ENCODE results near the gene KRT33B. TPM values are rescaled to one million over a fixed set of nuclear protein-coding genes. Genes with fewer than 3 reads are reported as not detected.
"Not testable (repeated sequence)": the region's sequence is repeated elsewhere in the genome, so short reads cannot be mapped to it uniquely, and the experiment has no call there.

Gene KRT33B
- polyA plus RNA-seq, 3 donors: not detected

DNA sequence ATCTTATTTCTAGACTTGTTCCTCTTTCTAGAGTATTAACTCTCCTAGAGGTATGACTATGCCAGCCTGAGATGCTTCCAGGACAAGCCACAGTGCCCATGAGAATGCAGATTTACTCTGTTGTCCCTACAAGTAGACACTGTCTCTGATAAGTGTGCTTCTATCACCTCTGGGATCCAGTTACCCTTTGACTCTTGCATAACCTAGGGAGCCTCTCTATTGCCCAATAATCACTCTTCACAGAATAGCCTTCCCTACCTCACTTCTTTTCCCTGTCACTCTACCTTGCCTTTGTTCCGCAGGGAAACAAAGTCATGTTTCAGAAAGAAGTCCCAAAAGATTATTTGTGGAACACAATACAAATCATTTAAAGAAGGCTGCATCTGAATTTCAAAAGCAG, 14.1 kb upstream of the KRT33B start:
- no peak overlapping the region for H3K27ac ChIP-seq (ENCODE audit: low read depth in 1 of 2, low read length in 2 of 2)
- H3K9me3 ChIP-seq (replicated peaks in 1 of 2; ENCODE audit: control insufficient read depth in 1 of 2, insufficient read depth in 1 of 2, low read length in 2 of 2): peaks cover 8 to 11% of the 10 kb centered on the region in 2 donors
- no peak for DNase-seq
- intact Hi-C loops (cut with micrococcal nuclease): no loop called here
- no peak overlapping the region for H2AFZ ChIP-seq (ENCODE audit: insufficient read depth, low read depth, low read length, poor library complexity, severe bottlenecking)
- H3K27ac Mint-ChIP-seq: peak overlapping the region in 1 of 7 donors; percentile 32
- H3K4me1 Mint-ChIP-seq: no peaks in the 10 kb centered on the region
- no peaks in the 10 kb centered on the region for H3K79me2 ChIP-seq (ENCODE audit: insufficient read depth, low read length)
- no peaks in the 10 kb centered on the region for H4K20me1 ChIP-seq (ENCODE audit: insufficient read depth, low read length)
- H3K36me3 Mint-ChIP-seq: no peaks in the 10 kb centered on the region
- TF ChIP-seq, protein P1, sequence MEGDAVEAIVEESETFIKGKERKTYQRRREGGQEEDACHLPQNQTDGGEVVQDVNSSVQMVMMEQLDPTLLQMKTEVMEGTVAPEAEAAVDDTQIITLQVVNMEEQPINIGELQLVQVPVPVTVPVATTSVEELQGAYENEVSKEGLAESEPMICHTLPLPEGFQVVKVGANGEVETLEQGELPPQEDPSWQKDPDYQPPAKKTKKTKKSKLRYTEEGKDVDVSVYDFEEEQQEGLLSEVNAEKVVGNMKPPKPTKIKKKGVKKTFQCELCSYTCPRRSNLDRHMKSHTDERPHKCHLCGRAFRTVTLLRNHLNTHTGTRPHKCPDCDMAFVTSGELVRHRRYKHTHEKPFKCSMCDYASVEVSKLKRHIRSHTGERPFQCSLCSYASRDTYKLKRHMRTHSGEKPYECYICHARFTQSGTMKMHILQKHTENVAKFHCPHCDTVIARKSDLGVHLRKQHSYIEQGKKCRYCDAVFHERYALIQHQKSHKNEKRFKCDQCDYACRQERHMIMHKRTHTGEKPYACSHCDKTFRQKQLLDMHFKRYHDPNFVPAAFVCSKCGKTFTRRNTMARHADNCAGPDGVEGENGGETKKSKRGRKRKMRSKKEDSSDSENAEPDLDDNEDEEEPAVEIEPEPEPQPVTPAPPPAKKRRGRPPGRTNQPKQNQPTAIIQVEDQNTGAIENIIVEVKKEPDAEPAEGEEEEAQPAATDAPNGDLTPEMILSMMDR (IDR thresholded peaks at IDR 0.05): no peak
- H3K27me3 Mint-ChIP-seq (ENCODE audit: low read depth in 3 of 3): peaks cover 5 to 17% (median 15%) of the 10 kb centered on the region in 3 donors
- no peaks in the 10 kb centered on the region for H3K36me3 ChIP-seq (replicated peaks in 1 of 2; ENCODE audit: control insufficient read depth in 1 of 2, insufficient read depth in 2 of 2, low read length in 2 of 2)
- H3K9ac ChIP-seq (ENCODE audit: insufficient read depth, low read length, poor library complexity, severe bottlenecking): no peak overlapping the region
- no CpG with 5 or more reads among the region's 1 CpG for WGBS (ENCODE audit: insufficient coverage)
- H3K4me3 Mint-ChIP-seq: no peak overlapping the region
- H3K4me3 ChIP-seq (replicated peaks in 1 of 3; ENCODE audit: low read depth in 2 of 3, low read length in 3 of 3): no peak overlapping the region
- H3K4me1 ChIP-seq (ENCODE audit: control insufficient read depth in 1 of 2, insufficient read depth in 2 of 2, low read length in 2 of 2): no peaks in the 10 kb centered on the region
- H3K9me3 Mint-ChIP-seq: peaks cover 4 to 20% (median 11%) of the 10 kb centered on the region in 7 donors
- peaks cover 0 to 9% of the 10 kb centered on the region in 2 donors for H3K27me3 ChIP-seq (ENCODE audit: control insufficient read depth in 2 of 2, insufficient read depth in 2 of 2, low read length in 2 of 2)
- no peak overlapping the region for H3K4me2 ChIP-seq (replicated peaks; ENCODE audit: extremely low read depth, low read length, poor library complexity, severe bottlenecking)

DNA sequence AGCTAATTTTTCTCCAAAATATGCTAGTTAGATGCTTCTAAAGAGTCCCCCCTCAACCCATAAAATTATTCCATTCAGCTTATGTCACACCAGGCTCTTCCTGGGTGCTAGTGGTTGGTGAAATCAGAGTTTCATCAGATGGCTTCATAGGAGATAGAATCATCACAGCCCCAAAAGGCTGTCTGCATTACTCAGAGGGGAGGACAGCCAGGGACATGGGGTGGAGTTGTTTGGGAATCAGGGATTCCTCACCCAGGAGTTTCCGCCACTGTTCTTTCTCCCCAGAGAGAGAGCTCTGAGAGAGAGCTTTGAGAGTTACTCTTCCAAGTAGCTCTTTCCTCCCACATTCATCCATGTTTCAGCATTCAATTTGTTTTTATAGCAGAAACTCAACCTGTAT, 12.8 kb upstream of the KRT33B start:
- no peak overlapping the region for H3K4me3 ChIP-seq (replicated peaks in 1 of 3; ENCODE audit: low read depth in 2 of 3, low read length in 3 of 3)
- no peak overlapping the region for H3K27ac ChIP-seq (ENCODE audit: low read depth in 1 of 2, low read length in 2 of 2)
- H3K4me1 ChIP-seq (ENCODE audit: control insufficient read depth in 1 of 2, insufficient read depth in 2 of 2, low read length in 2 of 2): no peaks in the 10 kb centered on the region
- H3K4me2 ChIP-seq (replicated peaks; ENCODE audit: extremely low read depth, low read length, poor library complexity, severe bottlenecking): no peak overlapping the region
- H2AFZ ChIP-seq (ENCODE audit: insufficient read depth, low read depth, low read length, poor library complexity, severe bottlenecking): no peak overlapping the region
- Mint-ChIP-seq H3K36me3 (no peaks in the 10 kb centered on the region), H3K4me1 (no peaks in the 10 kb centered on the region), H3K27ac (no peak overlapping the region), H3K9me3 (peaks cover 4 to 17% (median 10%) of the 10 kb centered on the region in 7 donors), H3K27me3 (ENCODE audit: low read depth in 3 of 3) (peaks cover 3 to 16% (median 15%) of the 10 kb centered on the region in 3 donors), H3K4me3 (no peak overlapping the region)
- H3K36me3 ChIP-seq (replicated peaks in 1 of 2; ENCODE audit: control insufficient read depth in 1 of 2, insufficient read depth in 2 of 2, low read length in 2 of 2): no peaks in the 10 kb centered on the region
- H3K9me3 ChIP-seq (replicated peaks in 1 of 2; ENCODE audit: control insufficient read depth in 1 of 2, insufficient read depth in 1 of 2, low read length in 2 of 2): peaks cover 7 to 8% of the 10 kb centered on the region in 2 donors
- H4K20me1 ChIP-seq (ENCODE audit: insufficient read depth, low read length): no peaks in the 10 kb centered on the region
- DNase-seq: no peak
- intact Hi-C loops (cut with micrococcal nuclease): no loop called here
- TF ChIP-seq, protein P1 (IDR thresholded peaks at IDR 0.05): no peak
- H3K27me3 ChIP-seq (ENCODE audit: control insufficient read depth in 2 of 2, insufficient read depth in 2 of 2, low read length in 2 of 2): peaks cover 0 to 6% of the 10 kb centered on the region in 2 donors
- H3K79me2 ChIP-seq (ENCODE audit: insufficient read depth, low read length): no peaks in the 10 kb centered on the region
- no CpG with 5 or more reads among the region's 1 CpG for WGBS (ENCODE audit: insufficient coverage)
- no peak overlapping the region for H3K9ac ChIP-seq (ENCODE audit: insufficient read depth, low read length, poor library complexity, severe bottlenecking)

- WGBS (ENCODE audit: insufficient coverage): no CpG with 5 or more reads among the region's 13 CpGs
- H3K27me3 Mint-ChIP-seq (ENCODE audit: low read depth in 3 of 3): peaks cover 3 to 16% (median 15%) of the 10 kb centered on the region in 3 donors
Observed at GRCh38 chr17:41381943-41382342, 12.3 kb upstream of the KRT33B start, which contains the start of gene KRT34. Gene KRT34 (minus strand): TSS chr17:41382306. CDS start chr17:41382246, 60 bp downstream.

More at GRCh38 chr17:41381943-41382342, 12.3 kb upstream of the KRT33B start, which contains the start of gene KRT34:
- H3K4me3 ChIP-seq (replicated peaks in 1 of 3; ENCODE audit: low read depth in 2 of 3, low read length in 3 of 3); DNase-seq; H3K9me3 ChIP-seq (replicated peaks in 1 of 2; ENCODE audit: control insufficient read depth in 1 of 2, insufficient read depth in 1 of 2, low read length in 2 of 2); H4K20me1 ChIP-seq (ENCODE audit: insufficient read depth, low read length); H3K4me2 ChIP-seq (replicated peaks; ENCODE audit: extremely low read depth, low read length, poor library complexity, severe bottlenecking); H3K79me2 ChIP-seq (ENCODE audit: insufficient read depth, low read length); H2AFZ ChIP-seq (ENCODE audit: insufficient read depth, low read depth, low read length, poor library complexity, severe bottlenecking); H3K4me1 Mint-ChIP-seq; intact Hi-C loops (cut with micrococcal nuclease); H3K27ac ChIP-seq (ENCODE audit: low read depth in 1 of 2, low read length in 2 of 2); H3K4me1 ChIP-seq (ENCODE audit: control insufficient read depth in 1 of 2, insufficient read depth in 2 of 2, low read length in 2 of 2); H3K36me3 Mint-ChIP-seq; H3K27me3 ChIP-seq (ENCODE audit: control insufficient read depth in 2 of 2, insufficient read depth in 2 of 2, low read length in 2 of 2); H3K4me3 Mint-ChIP-seq; H3K36me3 ChIP-seq (replicated peaks in 1 of 2; ENCODE audit: control insufficient read depth in 1 of 2, insufficient read depth in 2 of 2, low read length in 2 of 2); H3K9ac ChIP-seq (ENCODE audit: insufficient read depth, low read length, poor library complexity, severe bottlenecking): not testable (repeated sequence)
- H3K9me3 Mint-ChIP-seq: peaks cover 3 to 12% (median 7%) of the 10 kb centered on the region in 7 donors
- H3K27ac Mint-ChIP-seq: peak within 1 kb of the TSS in 1 of 7 donors; percentile 32

All from CD14-positive monocyte (primary cell).